Small intestine (tissue), 7 donors: Measurements from ENCODE around the gene SSBP1. TPM values are rescaled to one million over a fixed set of nuclear protein-coding genes. Genes with fewer than 3 reads are reported as not detected.

Experiments used
- DNase-seq, 2 donors: peaks; one replicate each; pipeline versions ENCODE4 v3.0.0 to v3.0.0-alpha.2; 2013
- FAIRE-seq: peaks from 2 replicates; lab custom pipeline; 2012; peaks lifted over from hg19 to GRCh38; lab: Jason Lieb, UNC
- H3K27ac ChIP-seq, 3 donors: one replicate each; pipeline ENCODE4 v1.5.1; 2013; ENCODE audit warnings: low read length in 2 of 3, mild to moderate bottlenecking in 2 of 3, control low read depth in 1 of 3, inconsistent platforms in 1 of 3, low read depth in 1 of 3, moderate library complexity in 1 of 3
- H3K27me3 ChIP-seq, 3 donors: one replicate each; pipeline ENCODE4 v1.6.1; 2013; ENCODE audit warnings: low read length in 3 of 3, inconsistent platforms in 1 of 3; ENCODE audit not compliant: control insufficient read depth in 3 of 3, insufficient read depth in 3 of 3
- H3K36me3 ChIP-seq, 3 donors: one replicate each; pipeline ENCODE4 v1.6.1; 2013; ENCODE audit warnings: low read length in 3 of 3, inconsistent platforms in 1 of 3, low read depth in 1 of 3, mild to moderate bottlenecking in 1 of 3, moderate library complexity in 1 of 3; ENCODE audit not compliant: control insufficient read depth in 3 of 3, insufficient read depth in 2 of 3
- H3K4me1 ChIP-seq, 3 donors: one replicate each; pipeline ENCODE4 v1.6.1; 2013; ENCODE audit warnings: low read length in 2 of 3, inconsistent platforms in 1 of 3, low read depth in 1 of 3, mild to moderate bottlenecking in 1 of 3, moderate library complexity in 1 of 3; ENCODE audit not compliant: control insufficient read depth in 3 of 3, insufficient read depth in 2 of 3
- H3K4me3 ChIP-seq, 3 donors: one replicate each; pipeline ENCODE4 v1.5.1; 2013; ENCODE audit warnings: low read length in 3 of 3, control low read depth in 1 of 3, inconsistent platforms in 1 of 3, low read depth in 1 of 3, mild to moderate bottlenecking in 1 of 3, moderate library complexity in 1 of 3
- H3K9me3 ChIP-seq, 2 donors: one replicate each; pipeline ENCODE4 v1.6.1; 2013; ENCODE audit warnings: low read depth in 1 of 2, low read length in 1 of 2; ENCODE audit not compliant: control insufficient read depth in 2 of 2, insufficient read depth in 1 of 2
- WGBS, 3 donors: extraction: QIAGEN DNeasy Blood & Tissue Kit; methylation state at CpG; one replicate each; pipeline ENCODE4 v1.1.7; 2013; 5-methylcytosine and 5-hydroxymethylcytosine counted together
- polyA plus RNA-seq, 4 donors: library from polyadenylated mRNA; stranded (reverse) in 3 of 4; unstranded in 1 of 4; fragments of 200-250 nt in 3 of 4; fragments of 120-200 nt in 1 of 4; gene quantifications; one replicate each; pipeline versions ENCODE4 v1.2.1 to v1.2.3, GENCODE V29; 2013
- donor health status: healthy with polysubstance abuse.
- donor health status: control.
- donor health status: control.
- donor health status: Bipolar disorder and iron deficiency.
- donor health status: healthy.

SSBP1 gene
- polyA plus RNA-seq, 4 donors, result 131 to 221 (median 151) TPM

GRCh38 chr7:141696348-141696747, 41.8 kb upstream of the SSBP1 start:
- peaks cover 0 to 19% (median 0%) of the 10 kb centered on the region in 3 donors for H3K4me1 ChIP-seq
- peaks cover 0 to 11% (median 0%) of the 10 kb centered on the region in 3 donors for H3K36me3 ChIP-seq
- H3K27ac ChIP-seq, result peak overlapping the region in 1 of 3 donors; percentile 34
- DNase-seq (no peak), FAIRE-seq (no peak)
- no peaks in the 10 kb centered on the region for H3K9me3 ChIP-seq
- 20 to 29% (median 23%) methylated on average over 2 of the region's 2 CpGs for WGBS, 3 donors
- H3K27me3 ChIP-seq, result no peaks in the 10 kb centered on the region
- no peak overlapping the region for H3K4me3 ChIP-seq

DNA sequence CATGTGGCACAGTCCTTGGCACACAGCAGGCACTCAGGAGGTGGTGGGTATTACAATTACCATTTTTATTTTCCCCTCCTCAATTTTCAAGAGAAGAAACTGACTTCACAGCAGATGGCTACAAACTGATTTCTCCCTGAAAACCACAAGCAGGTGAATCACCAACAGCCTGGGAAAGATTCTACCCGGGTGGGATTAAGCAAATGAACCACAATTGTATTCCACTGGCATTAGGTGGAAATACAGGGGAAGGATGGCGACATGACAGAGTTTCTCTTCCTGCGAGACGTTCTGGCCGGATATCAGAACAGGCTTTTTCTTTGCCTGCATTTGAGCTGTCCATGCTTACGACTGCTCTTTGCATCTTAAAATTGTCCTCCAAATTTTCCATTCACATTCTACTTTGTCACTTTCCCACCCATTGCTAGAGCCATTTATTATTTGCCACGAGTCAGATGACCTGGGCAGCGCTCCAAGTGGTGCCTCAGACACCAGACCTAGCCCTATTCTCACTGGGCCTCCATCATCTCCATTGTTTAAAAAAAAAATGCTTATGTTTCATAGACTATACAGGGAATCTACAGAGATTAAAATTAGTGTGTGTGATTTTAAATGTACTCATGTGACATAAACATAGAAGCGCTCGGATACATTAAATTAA, 40.8 kb upstream of the SSBP1 start:
- 77 to 82% (median 77%) methylated on average over 10 of the region's 10 CpGs for WGBS, 3 donors
- H3K27me3 ChIP-seq, result no peaks in the 10 kb centered on the region
- DNase-seq (no peak), FAIRE-seq (no peak)
- no peak overlapping the region for H3K4me3 ChIP-seq
- H3K27ac ChIP-seq, result no peak overlapping the region
- peaks cover 0 to 11% (median 0%) of the 10 kb centered on the region in 3 donors for H3K36me3 ChIP-seq
- no peaks in the 10 kb centered on the region for H3K9me3 ChIP-seq
- H3K4me1 ChIP-seq, result peaks cover 0 to 16% (median 0%) of the 10 kb centered on the region in 3 donors

DNA sequence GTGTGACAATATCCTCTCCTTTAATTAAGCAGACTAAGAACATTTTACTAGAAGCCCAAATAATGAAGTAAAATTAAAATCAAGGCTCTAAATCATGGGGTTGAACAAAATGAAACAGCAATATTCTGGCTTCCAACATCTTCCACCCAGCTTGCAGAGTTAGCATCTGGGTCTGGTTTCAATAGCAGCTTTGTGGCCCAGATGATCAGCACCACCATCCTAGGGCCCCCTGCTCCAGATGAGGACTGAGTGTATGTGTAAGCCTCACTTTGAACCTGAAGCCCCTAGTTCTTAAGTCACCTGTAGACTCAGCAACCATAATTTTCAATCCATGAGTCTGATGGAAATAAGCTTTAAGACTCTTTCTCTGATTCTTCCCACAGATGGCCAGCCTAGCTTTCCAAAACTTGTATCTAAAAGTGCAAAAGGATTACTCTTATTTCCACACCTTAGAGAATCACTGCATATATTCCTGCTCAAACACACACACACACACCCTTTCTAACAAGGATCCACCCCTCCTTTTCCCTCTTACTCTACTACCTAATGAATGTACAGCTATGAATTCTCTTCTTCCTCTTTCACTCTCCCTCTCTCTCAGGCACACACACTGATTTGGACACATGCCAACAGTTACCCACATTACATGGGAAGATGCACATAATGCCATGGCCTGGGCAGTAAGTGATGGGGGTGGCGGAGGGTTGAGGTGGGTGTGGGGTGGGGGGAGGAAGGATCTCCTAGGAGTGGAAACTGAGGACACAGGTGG, 39.7 kb upstream of the SSBP1 start:
- Histone ChIP-seq H3K9me3 (no peaks in the 10 kb centered on the region), H3K36me3 (peaks cover 0 to 11% (median 0%) of the 10 kb centered on the region in 3 donors), H3K27ac (no peak overlapping the region), H3K4me1 (peaks cover 0 to 25% (median 2%) of the 10 kb centered on the region in 3 donors), H3K4me3 (no peak overlapping the region), H3K27me3 (no peaks in the 10 kb centered on the region)
- DNase-seq (no peak), FAIRE-seq (no peak)
- 96 to 100% (median 100%) methylated on average over 1 of the region's 1 CpG for WGBS, 3 donors

- Histone ChIP-seq H3K27ac (no peak overlapping the region), H3K4me3 (no peak overlapping the region), H3K36me3 (peaks cover 0 to 8% (median 0%) of the 10 kb centered on the region in 3 donors), H3K27me3 (no peaks in the 10 kb centered on the region), H3K9me3 (no peaks in the 10 kb centered on the region), H3K4me1 (peaks cover 0 to 39% (median 3%) of the 10 kb centered on the region in 3 donors)
- WGBS, 3 donors, result 57 to 71% (median 67%) methylated on average over 3 of the region's 3 CpGs
- FAIRE-seq (no peak), DNase-seq (no peak)
Observed at GRCh38 chr7:141699860-141700259, 38.3 kb upstream of the SSBP1 start.

DNA sequence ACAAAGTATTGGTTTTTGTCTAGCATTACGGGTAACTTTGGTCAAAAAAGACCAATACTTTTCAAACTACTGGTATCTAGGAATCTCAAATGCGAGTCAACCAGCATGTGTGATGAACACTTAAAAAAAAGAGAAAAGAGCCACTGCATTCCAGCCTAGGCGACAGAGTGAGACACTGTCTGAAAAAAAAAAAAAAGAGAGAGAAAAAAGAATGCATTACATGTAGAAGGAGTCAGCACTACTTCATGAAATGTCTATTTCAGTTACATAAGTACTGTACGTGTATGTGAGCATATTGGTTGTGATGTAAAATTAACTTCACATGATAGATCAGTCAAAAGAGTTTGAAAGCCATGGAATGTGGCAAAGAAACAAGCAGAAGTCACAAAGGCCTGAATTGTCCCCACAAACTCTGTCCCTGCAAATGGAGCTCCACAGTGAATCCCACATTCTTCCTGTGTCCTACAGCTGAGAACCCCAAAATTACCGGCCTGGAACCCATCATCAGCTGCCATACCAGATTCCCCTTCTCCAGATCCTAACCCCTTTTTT, 37.8 kb upstream of the SSBP1 start:
- 63 to 70% (median 66%) methylated on average over 5 of the region's 5 CpGs for WGBS, 3 donors
- H3K4me1 ChIP-seq, result peaks cover 0 to 44% (median 3%) of the 10 kb centered on the region in 3 donors
- DNase-seq (no peak), FAIRE-seq (no peak)
- H3K27ac ChIP-seq, result peak overlapping the region in 1 of 3 donors; percentile 15
- no peaks in the 10 kb centered on the region for H3K27me3 ChIP-seq
- peak overlapping the region in 2 of 3 donors; percentile 24 to 55 for H3K4me3 ChIP-seq
- peaks cover 0 to 8% (median 0%) of the 10 kb centered on the region in 3 donors for H3K36me3 ChIP-seq
- H3K9me3 ChIP-seq, result no peaks in the 10 kb centered on the region

DNA sequence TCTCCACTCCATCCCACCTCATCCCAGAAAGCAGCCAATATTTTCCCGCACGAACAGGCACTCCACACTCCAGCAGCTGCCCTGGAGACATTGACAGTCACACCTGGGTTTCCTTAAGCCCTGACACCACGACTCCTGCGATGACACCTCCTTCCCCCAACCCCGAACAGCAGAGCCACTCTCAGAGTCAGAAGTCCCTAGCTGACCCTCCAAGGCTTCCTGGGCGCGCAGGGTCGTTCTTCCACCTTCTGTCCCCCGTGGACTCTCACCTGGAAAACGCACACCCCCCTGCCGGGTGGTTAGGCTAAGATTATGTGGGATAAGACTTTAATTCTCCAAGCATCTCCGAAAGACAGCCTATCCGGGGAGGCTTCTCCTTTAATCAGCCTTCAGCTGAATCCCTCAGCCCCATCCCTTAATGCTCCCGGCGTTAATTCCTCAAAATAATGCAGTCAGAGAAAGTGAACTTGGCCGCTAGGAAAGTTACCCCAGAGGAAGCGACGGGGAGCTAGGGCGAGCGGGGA, 37.2 kb upstream of the SSBP1 start:
- Histone ChIP-seq H3K27ac (peak overlapping the region in 1 of 3 donors; percentile 15), H3K4me3 (peak overlapping the region; percentile 24 to 89 (median 55)), H3K9me3 (no peaks in the 10 kb centered on the region), H3K36me3 (peaks cover 0 to 8% (median 0%) of the 10 kb centered on the region in 3 donors), H3K4me1 (peaks cover 0 to 45% (median 3%) of the 10 kb centered on the region in 3 donors), H3K27me3 (no peaks in the 10 kb centered on the region)
- WGBS, 3 donors, result 3 to 10% (median 6%) methylated on average over 19 to 20 of the region's 20 CpGs
- no peak for FAIRE-seq
- DNase-seq, result no peak

DNA sequence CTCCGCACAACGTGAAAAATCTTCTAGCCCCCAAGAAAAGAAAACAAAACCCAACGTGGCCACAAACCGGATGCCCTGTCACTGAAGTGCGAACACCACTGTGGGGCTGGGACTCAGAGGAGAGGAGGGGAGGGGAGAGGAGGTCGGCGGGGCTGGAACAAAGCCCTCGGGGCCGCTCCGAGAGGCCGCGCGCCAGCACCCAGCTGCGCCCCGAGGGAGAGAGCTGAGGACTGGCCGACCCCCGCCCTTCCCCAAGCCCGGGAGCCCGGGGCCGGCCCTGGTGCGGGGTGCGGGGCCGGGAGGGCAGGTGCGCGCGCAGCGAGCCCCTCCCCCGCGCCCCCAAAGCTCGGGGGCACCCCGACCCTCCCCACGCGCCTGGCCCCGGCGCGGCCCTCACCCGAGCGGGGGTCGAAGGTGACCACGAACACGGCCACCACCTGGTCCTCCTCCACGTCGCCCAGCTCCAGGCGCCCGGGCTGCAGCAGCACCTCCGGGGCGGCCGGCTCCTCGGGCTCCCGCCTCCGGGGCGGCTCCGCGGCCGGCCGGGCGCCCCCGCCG, 36.6 kb upstream of the SSBP1 start:
- H3K4me1 ChIP-seq, result peaks cover 0 to 45% (median 3%) of the 10 kb centered on the region in 3 donors
- no peak for FAIRE-seq

More for the DNA sequence above, 36.6 kb upstream of the SSBP1 start:
- WGBS, 3 donors, result 1% methylated on average over 33 to 59 of the region's 59 CpGs
- H3K27me3 ChIP-seq, result no peaks in the 10 kb centered on the region
- peak; percentile 57 to 69 for DNase-seq
- peaks cover 0 to 8% (median 0%) of the 10 kb centered on the region in 3 donors for H3K36me3 ChIP-seq
- H3K27ac ChIP-seq, result peak overlapping the region; percentile 50 to 81 (median 64)
- H3K9me3 ChIP-seq, result no peaks in the 10 kb centered on the region
- H3K4me3 ChIP-seq, result peak overlapping the region; percentile 55 to 96 (median 89)
